ENCODE data around the gene MPST.

The MPST gene

GRCh38 chr22:37043828-37044538 lies 24.4 kb downstream of the MPST start:
- TF ChIP-seq CTCF (IDR thresholded peaks at IDR 0.05; ENCODE audit: borderline replicate concordance, control extremely low read depth, extremely low read depth, insufficient read depth, missing control alignments), result peak; percentile 89
- peak; percentile 93 for DNase-seq (ENCODE audit: low spot score)
- in situ Hi-C loops (cut with MboI; ENCODE audit: low sequenced_read_pairs, unreplicated experiment), result no loop called here

DNA sequence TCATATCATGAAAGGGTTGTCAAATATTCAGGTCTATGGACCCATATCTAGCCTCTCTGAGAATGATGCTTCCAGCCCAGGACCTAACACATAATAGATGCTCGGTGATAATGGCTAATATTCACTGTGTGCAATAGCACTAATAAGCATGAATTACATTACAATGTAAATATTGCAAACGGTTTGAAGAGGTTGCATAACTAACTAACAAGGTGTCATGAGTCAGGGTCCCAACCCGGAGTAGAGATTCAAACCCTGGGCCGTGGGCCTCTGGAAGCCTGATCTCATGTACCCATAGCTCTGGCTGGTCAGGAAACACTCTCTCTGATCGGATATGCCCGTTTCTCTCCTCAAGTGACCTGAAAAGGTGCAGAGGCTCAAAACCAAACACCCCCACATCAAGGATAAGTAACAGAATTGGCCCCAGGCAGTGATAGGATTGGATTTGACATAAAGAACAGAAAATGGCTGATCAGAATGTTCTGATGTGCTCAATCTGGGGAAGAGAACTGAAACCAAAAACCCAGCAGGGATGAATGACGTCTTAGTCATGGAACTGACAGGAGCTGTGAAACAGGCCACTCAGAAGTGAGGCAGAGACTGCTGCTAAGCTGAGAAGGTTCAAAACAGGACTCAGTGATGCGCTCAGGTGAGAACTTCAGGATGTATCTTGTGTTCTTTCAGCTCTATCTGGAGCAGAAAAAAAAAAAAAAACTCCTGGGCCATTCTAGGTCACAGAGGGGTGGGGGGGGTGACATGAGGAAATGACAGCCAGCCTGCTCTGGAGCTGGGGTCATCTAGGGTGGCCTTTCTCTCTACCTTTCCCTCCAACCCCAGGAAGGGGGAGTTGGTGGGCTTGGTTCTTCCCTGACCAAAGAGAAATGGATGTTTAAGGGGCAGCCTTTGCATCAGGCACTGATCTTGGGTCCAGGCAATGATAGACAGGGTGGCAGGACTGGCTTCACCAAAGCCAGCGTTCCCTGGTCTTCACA lies 25.4 kb downstream of the MPST start:
- in situ Hi-C loops (cut with MboI; ENCODE audit: low sequenced_read_pairs, unreplicated experiment), result no loop called here
- no peak for TF ChIP-seq CTCF (IDR thresholded peaks at IDR 0.05; ENCODE audit: borderline replicate concordance, control extremely low read depth, extremely low read depth, insufficient read depth, missing control alignments)
- no peak for DNase-seq (ENCODE audit: low spot score)

GRCh38 chr22:37045958-37046357 lies 26.4 kb downstream of the MPST start:
- TF ChIP-seq CTCF (IDR thresholded peaks at IDR 0.05; ENCODE audit: borderline replicate concordance, control extremely low read depth, extremely low read depth, insufficient read depth, missing control alignments), result peak; percentile 1
- in situ Hi-C loops (cut with MboI; ENCODE audit: low sequenced_read_pairs, unreplicated experiment), result no loop called here
- no peak for DNase-seq (ENCODE audit: low spot score)

DNA sequence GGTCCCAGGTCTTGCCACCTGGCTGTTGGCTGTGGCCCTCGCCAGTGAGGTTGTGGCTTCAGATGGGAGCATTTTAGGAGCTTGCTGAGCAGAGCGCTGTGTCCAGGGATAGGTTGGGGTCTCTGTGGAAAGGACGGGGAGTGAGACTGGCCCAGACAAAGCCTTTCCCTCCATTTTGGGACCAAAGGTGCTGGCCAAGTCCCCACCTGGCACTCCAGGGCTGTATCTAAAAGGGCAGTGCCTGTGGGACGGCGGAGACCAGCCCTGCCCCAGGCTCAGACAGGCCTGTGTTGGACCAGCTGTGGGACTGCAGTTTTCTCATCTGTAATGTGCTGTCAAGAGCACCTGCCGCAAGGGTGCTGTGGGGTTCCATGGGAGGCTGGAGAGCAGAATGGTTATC lies 27.0 kb downstream of the MPST start:
- in situ Hi-C loops (cut with MboI; ENCODE audit: low sequenced_read_pairs, unreplicated experiment), result no loop called here
- TF ChIP-seq CTCF (IDR thresholded peaks at IDR 0.05; ENCODE audit: borderline replicate concordance, control extremely low read depth, extremely low read depth, insufficient read depth, missing control alignments), result no peak
- DNase-seq (ENCODE audit: low spot score), result no peak

GRCh38 chr22:37047006-37047405 lies 27.5 kb downstream of the MPST start:
- no peak for TF ChIP-seq CTCF (IDR thresholded peaks at IDR 0.05; ENCODE audit: borderline replicate concordance, control extremely low read depth, extremely low read depth, insufficient read depth, missing control alignments)
- in situ Hi-C loops (cut with MboI; ENCODE audit: low sequenced_read_pairs, unreplicated experiment), result no loop called here
- DNase-seq (ENCODE audit: low spot score), result no peak

DNA sequence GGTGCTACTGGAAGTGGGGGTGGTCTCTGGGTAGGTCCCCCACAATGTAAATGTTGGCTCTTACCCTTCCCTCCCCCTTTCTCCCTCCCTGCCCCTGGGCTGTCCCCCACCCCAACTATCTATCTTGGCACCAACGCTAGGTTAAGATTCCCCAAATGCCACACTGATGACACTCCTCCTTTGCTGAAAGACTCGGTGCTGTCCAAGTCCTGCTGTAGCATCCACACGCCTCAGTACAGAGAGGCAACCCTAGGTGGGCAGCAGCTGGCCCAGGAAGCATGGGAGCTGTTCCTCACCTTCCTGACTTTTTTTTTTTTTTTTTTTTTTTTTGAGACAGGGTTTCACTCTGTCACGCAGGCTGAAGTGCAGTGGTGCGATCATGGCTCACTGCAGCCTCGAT lies 28.6 kb downstream of the MPST start:
- TF ChIP-seq CTCF (IDR thresholded peaks at IDR 0.05; ENCODE audit: borderline replicate concordance, control extremely low read depth, extremely low read depth, insufficient read depth, missing control alignments), result no peak
- no peak for DNase-seq (ENCODE audit: low spot score)
- in situ Hi-C loops (cut with MboI; ENCODE audit: low sequenced_read_pairs, unreplicated experiment), result no loop called here
